Astrocyte of the cerebellum (primary cell): Measurements from ENCODE around the gene ASH1L.

ENCODE experiments used
- DNase-seq: peaks from one replicate; pipeline ENCODE4 v3.0.0-alpha.2; 2011; ENCODE audit warnings: low read depth
- H3K4me3 ChIP-seq: 2 replicates; pipeline ENCODE4 v1.5.1; 2011; ENCODE audit warnings: mild to moderate bottlenecking, low read depth, low read length, moderate library complexity
- in situ Hi-C: cut with HindIII; loops from 2 replicates; pipeline ENCODE4 v1.10.0; 2017; ENCODE audit warnings: low sequenced_read_pairs
- TF ChIP-seq, protein P1 (sequence below): IDR thresholded peaks from 2 replicates; pipeline ENCODE4 v1.5.1; 2012; ENCODE audit warnings: low read length, low read depth, moderate library complexity, mild to moderate bottlenecking; ENCODE audit errors: missing control alignments

The ASH1L gene

DNA sequence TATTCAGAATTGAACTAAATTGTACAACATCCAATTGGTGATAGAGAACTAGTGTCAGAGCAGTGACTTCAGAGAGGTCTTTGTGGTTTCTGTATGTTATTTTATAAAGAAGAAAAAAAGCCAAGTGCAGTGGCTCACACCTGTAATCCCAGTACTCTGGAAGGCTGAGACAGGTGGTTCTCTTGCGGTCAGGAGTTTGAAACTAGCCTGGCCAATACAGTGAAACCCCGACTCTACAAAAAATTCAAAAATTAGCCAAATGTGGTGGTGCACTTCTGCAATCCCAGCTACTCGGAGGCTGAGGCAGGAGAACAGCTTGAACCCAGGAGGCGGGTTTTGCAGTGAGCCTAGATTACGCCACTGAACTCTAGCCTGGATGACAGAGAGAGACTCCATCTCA is 90.7 kb downstream of the ASH1L start:
- no peak overlapping the region for H3K4me3 ChIP-seq
- TF ChIP-seq, protein P1, sequence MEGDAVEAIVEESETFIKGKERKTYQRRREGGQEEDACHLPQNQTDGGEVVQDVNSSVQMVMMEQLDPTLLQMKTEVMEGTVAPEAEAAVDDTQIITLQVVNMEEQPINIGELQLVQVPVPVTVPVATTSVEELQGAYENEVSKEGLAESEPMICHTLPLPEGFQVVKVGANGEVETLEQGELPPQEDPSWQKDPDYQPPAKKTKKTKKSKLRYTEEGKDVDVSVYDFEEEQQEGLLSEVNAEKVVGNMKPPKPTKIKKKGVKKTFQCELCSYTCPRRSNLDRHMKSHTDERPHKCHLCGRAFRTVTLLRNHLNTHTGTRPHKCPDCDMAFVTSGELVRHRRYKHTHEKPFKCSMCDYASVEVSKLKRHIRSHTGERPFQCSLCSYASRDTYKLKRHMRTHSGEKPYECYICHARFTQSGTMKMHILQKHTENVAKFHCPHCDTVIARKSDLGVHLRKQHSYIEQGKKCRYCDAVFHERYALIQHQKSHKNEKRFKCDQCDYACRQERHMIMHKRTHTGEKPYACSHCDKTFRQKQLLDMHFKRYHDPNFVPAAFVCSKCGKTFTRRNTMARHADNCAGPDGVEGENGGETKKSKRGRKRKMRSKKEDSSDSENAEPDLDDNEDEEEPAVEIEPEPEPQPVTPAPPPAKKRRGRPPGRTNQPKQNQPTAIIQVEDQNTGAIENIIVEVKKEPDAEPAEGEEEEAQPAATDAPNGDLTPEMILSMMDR, result no peak
- no peak for DNase-seq
- in situ Hi-C loops, result no loop called here

DNA sequence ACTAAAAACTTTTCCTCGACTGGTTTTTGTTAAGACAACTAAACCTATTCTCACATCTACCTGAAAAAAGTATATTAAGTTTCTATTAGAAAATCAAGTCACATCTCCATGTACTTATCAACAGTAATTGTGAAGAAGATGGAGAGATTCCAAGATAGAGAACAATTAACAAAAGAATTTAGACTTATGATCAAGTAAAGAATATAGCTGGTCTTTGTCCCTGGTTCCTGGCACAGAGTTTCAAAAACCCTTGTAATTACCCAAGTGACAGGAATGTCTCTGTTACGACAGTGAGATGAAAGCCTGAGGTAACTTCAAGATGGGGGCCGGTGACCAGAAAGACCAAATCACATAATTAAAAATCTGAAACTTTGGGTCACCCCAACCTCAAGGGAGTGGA is 91.6 kb downstream of the ASH1L start:
- TF ChIP-seq, protein P1, result no peak
- no peak for DNase-seq
- H3K4me3 ChIP-seq, result no peak overlapping the region
- in situ Hi-C loops, result no loop called here

DNA sequence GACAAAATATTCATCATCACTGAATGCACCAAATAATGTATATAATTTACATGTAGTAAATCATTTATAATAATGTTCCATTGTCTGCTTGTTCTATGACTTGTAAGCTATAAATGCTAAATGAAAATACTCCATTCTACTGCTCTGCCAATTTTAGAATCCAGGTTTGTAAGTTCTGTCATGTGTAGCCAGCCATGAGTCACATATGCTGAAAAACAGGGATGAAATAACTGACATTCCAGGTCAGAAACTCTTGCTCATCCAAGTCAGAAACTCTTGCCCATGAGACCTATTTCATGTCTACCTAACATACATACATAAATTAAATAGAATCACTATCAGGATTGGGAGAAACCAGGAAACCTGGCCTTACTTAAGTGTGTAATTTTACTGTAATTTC is 95.6 kb downstream of the ASH1L start:
- TF ChIP-seq, protein P1, result no peak
- in situ Hi-C loops, result no loop called here
- H3K4me3 ChIP-seq, result no peak overlapping the region
- DNase-seq, result peak; percentile 66

DNA sequence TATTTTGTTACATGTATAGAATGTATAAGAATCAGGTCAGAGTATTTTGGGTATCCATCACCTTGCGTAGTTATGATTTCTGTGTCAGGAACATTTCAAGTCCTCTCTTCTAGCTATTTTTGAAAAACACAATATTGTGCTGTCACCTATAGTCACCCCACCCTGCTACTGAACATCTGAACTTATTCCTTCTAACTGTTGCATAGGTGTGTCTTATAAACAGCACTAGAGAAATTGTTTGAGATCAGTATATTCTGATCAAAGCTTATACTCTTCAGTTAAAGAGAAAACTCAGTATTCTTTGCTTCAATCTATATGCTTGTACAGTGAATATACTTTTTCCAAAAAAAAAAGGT is 96.0 kb downstream of the ASH1L start:
- in situ Hi-C loops, result no loop called here
- DNase-seq, result no peak

DNA sequence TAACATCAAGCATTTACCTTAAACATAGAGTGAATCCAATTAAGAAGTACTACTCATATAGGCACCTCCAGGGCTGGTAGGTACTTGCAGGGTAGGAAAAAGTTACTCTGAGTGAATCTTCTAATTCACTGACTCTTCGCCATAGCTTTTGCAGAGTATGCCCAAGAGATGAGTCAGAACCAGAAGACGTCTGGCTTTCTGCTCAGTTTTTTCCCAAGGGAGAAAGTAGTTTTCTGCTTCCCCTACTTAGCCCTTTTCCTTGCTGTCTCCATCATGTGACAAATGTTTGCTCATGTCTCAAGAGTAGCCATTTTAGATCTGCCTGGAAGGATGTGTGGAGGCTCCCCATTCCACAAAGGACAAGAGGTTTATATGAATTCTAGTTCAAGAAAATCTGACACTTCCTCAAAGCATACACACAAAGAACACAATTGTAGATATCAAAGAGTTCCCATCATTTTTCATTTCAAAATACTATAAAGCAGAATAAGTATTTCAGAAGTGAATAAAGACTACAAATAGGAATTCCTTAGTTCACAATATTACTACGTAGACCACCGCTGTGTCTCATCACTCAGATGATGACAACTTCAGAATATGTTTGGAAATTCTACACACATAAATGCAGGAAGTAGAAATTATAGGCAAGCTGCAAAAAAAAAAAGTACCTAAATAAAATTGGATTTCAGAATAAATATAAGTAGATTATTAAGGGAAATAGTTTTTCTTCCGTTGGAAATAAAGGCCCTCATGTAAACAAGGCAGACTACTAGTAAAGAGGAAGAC is 98.5 kb downstream of the ASH1L start:
- DNase-seq, result peak; percentile 34
- no peak overlapping the region for H3K4me3 ChIP-seq
- TF ChIP-seq, protein P1, result no peak
- in situ Hi-C loops, result no loop called here

More for the DNA sequence above, 96.0 kb downstream of the ASH1L start:
- H3K4me3 ChIP-seq, result no peak overlapping the region
- TF ChIP-seq, protein P1, result no peak

DNA sequence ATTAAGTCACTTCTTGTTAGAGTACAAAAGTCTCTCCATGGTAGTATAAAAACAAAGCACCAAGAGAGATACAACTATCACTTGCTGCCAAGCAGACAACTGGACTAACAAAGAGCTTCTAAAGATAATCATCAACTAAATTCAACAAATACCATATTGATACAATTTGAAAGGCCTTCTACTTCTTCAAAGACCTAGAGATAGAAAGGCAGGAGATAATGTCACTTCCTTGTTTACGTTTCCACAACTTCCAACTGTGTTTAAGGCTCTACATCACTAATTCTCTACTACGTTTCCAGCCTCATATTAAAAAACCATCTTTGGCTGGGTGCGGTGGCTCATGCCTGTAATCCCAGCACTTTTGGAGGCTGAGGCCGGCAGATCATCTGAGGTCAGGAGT is 104.5 kb downstream of the ASH1L start:
- H3K4me3 ChIP-seq, result no peak overlapping the region
- in situ Hi-C loops, result no loop called here
- DNase-seq, result no peak
- TF ChIP-seq, protein P1, result no peak
